ENCODE data around the gene TIAM2.

GRCh38 chr6:154996016-154996590 is 988 bp downstream of the TIAM2 start:
- TF ChIP-seq POLR2A (IDR thresholded peaks at IDR 0.05; ENCODE audit: low read depth, low read length) (no peak), TAF1 (IDR thresholded peaks at IDR 0.05; ENCODE audit: borderline replicate concordance, low read depth, low read length) (no peak)

Data from GM12892 (cell line).